Activated CD4-positive, alpha-beta memory T cell treated with anti-CD3 and anti-CD28 coated beads for 36 hours (primary cell): ENCODE measurements around the gene KCNQ4. TPM values are rescaled to one million over a fixed set of nuclear protein-coding genes. Genes with fewer than 3 reads are reported as not detected.

Experiments used
- CTCF ChIA-PET: fragments of 350-600 bp; sonication (Branson Sonifier 250); formaldehyde crosslinking; loops from one replicate; lab custom pipeline; 2021; ENCODE audit warnings: antibody characterized with exemption, inconsistent platforms; lab: Charles Lee
- POLR2A ChIA-PET: fragments of 350-600 bp; sonication (Branson Sonifier 250); formaldehyde crosslinking; loops from one replicate; lab custom pipeline; 2021; ENCODE audit warnings: antibody characterized with exemption; lab: Charles Lee
- DNase-seq: peaks from one replicate; pipeline ENCODE4 v3.0.0-alpha.2; 2020
- H3K27ac Mint-ChIP-seq: one replicate; pipeline ENCODE4 v1.8.0; 2021; ENCODE audit warnings: mixed read lengths
- H3K27me3 Mint-ChIP-seq: one replicate; pipeline ENCODE4 v1.8.0; 2021; ENCODE audit warnings: mixed read lengths
- H3K36me3 Mint-ChIP-seq: one replicate; pipeline ENCODE4 v1.8.0; 2021; ENCODE audit warnings: mixed read lengths
- H3K4me1 Mint-ChIP-seq: one replicate; pipeline ENCODE4 v1.8.0; 2021; ENCODE audit warnings: low read depth, mixed read lengths
- H3K4me3 Mint-ChIP-seq: one replicate; pipeline ENCODE4 v1.8.0; 2021; ENCODE audit warnings: mild to moderate bottlenecking, mixed read lengths
- H3K9me3 Mint-ChIP-seq: one replicate; pipeline ENCODE4 v1.8.0; 2021; ENCODE audit warnings: mixed read lengths
- intact Hi-C: fragments of 100-400 bp; cut with micrococcal nuclease; formaldehyde crosslinking; loops from one replicate; pipeline ENCODE4 v1.15.1; 2023
- total RNA-seq, 2 experiments: library from RNA; stranded (reverse); gene quantifications; one replicate each; pipeline ENCODE4 v1.2.3, GENCODE V29; 2021

KCNQ4 gene
- total RNA-seq, 2 experiments from 2014 or later: 0.45 to 0.53 TPM

DNA sequence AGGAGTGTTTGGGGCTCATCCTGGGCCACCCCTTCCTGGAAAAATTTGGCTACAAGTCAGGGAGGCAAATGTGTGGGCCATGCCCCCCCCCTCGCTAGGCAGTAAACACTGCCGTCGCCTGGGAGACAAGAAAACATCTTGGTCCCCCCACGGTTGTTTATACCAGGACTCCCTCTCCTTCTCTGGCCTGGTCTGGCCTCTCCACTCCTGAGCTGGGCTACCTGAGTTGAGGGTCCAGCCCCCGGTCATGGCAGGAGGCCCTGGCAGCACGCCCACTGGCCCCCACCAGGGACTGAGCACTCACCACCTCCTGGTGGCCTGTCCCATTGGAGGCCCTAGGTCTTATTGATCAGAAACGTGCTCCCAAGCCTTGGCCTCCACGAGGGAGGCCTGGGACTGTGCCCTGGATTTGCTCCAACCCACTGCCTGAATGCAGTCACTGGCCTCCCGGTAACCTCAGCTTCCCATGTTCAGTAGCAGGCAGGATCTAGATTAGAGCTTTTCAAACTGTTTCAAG lies 15.8 kb downstream of the KCNQ4 start:
- no peaks in the 10 kb centered on the region for H3K9me3 Mint-ChIP-seq
- intact Hi-C loops: no loop called here
- H3K4me1 Mint-ChIP-seq: peaks cover 38% of the 10 kb centered on the region
- no peak for DNase-seq
- H3K27ac Mint-ChIP-seq: no peak overlapping the region
- H3K36me3 Mint-ChIP-seq: no peaks in the 10 kb centered on the region
- ChIA-PET CTCF (interaction anchor here (1.3 to 1.7 kb wide), 2 partner anchors 25 to 149 kb away, joined by 3 to 9 read pairs; no protein-coding TSS in a partner anchor), POLR2A (no interaction called here)
- H3K27me3 Mint-ChIP-seq: no peaks in the 10 kb centered on the region
- H3K4me3 Mint-ChIP-seq: no peak overlapping the region

DNA sequence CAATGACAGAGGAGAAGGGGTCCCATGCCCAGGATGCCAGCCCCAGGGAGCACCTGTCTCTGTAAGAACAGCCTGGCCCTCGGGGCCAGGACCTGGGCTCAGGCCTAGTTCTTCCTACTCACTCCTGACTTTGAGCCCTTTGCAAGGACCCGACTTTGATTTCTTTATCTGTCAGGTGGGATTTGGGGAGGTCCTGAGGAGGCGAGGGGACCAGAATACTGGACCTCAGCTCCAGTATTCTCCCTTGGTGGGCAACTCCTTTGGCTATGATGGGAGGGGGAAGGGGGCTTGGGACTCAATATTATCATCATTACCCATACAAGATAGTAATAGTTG lies 18.1 kb downstream of the KCNQ4 start:
- H3K4me1 Mint-ChIP-seq: peaks cover 24% of the 10 kb centered on the region
- H3K9me3 Mint-ChIP-seq: no peaks in the 10 kb centered on the region
- H3K36me3 Mint-ChIP-seq: no peaks in the 10 kb centered on the region
- no peaks in the 10 kb centered on the region for H3K27me3 Mint-ChIP-seq
- no peak overlapping the region for H3K4me3 Mint-ChIP-seq
- H3K27ac Mint-ChIP-seq: no peak overlapping the region
- ChIA-PET POLR2A (no interaction called here), CTCF (interaction anchor here (1.4 kb wide), 1 partner anchor 28 kb away, joined by 8 read pairs; no protein-coding TSS in a partner anchor)
- DNase-seq: no peak
- intact Hi-C loops: loop anchor here (1.0 kb wide), 2 partner anchors 17 to 61 kb away; partner anchors contain the start of gene CITED4

- Mint-ChIP-seq H3K4me3 (peak overlapping the region; percentile 29), H3K4me1 (peaks cover 20% of the 10 kb centered on the region), H3K36me3 (no peaks in the 10 kb centered on the region), H3K27ac (peak overlapping the region; percentile 33), H3K27me3 (no peaks in the 10 kb centered on the region), H3K9me3 (no peaks in the 10 kb centered on the region)
- intact Hi-C loops: loop anchor here (1.0 kb wide), 2 partner anchors 16 to 60 kb away; partner anchors contain the start of gene CITED4
- ChIA-PET CTCF (interaction anchor here (1.4 kb wide), 1 partner anchor 28 kb away, joined by 8 read pairs; no protein-coding TSS in a partner anchor), POLR2A (no interaction called here)
- DNase-seq: peak; percentile 92
Measured at GRCh38 chr1:40802078-40802741, 18.6 kb downstream of the KCNQ4 start.

GRCh38 chr1:40802742-40803113 lies 19.1 kb downstream of the KCNQ4 start:
- H3K9me3 Mint-ChIP-seq: no peaks in the 10 kb centered on the region
- H3K27me3 Mint-ChIP-seq: no peaks in the 10 kb centered on the region
- intact Hi-C loops: loop anchor here (1.0 kb wide), 2 partner anchors 16 to 60 kb away; partner anchors contain the start of gene CITED4
- H3K27ac Mint-ChIP-seq: no peak overlapping the region
- ChIA-PET CTCF (interaction anchor here (0.7 to 1.7 kb wide), 2 partner anchors 28 to 47 kb away, joined by 3 to 4 read pairs; no protein-coding TSS in a partner anchor), POLR2A (no interaction called here)
- H3K36me3 Mint-ChIP-seq: no peaks in the 10 kb centered on the region
- peak overlapping the region; percentile 29 for H3K4me3 Mint-ChIP-seq
- DNase-seq: no peak
- H3K4me1 Mint-ChIP-seq: peaks cover 14% of the 10 kb centered on the region

GRCh38 chr1:40803447-40803846 lies 19.9 kb downstream of the KCNQ4 start:
- CTCF ChIA-PET: interaction anchor here (0.7 to 1.7 kb wide), 2 partner anchors 29 to 46 kb away, joined by 3 to 4 read pairs; no protein-coding TSS in a partner anchor
- Mint-ChIP-seq H3K4me1 (peaks cover 13% of the 10 kb centered on the region), H3K9me3 (no peaks in the 10 kb centered on the region), H3K4me3 (no peak overlapping the region), H3K27ac (no peak overlapping the region), H3K27me3 (no peaks in the 10 kb centered on the region), H3K36me3 (no peaks in the 10 kb centered on the region)
- DNase-seq: no peak
- intact Hi-C loops: no loop called here
- POLR2A ChIA-PET: no interaction called here

GRCh38 chr1:40803902-40804301 lies 20.3 kb downstream of the KCNQ4 start:
- intact Hi-C loops: no loop called here
- no peaks in the 10 kb centered on the region for H3K9me3 Mint-ChIP-seq
- POLR2A ChIA-PET: interaction anchor here (0.8 kb wide), 1 partner anchor 113 kb away, joined by 3 read pairs; the partner anchor contains the start of gene NFYC
- no peaks in the 10 kb centered on the region for H3K27me3 Mint-ChIP-seq
- H3K4me3 Mint-ChIP-seq: no peak overlapping the region
- no peak overlapping the region for H3K27ac Mint-ChIP-seq
- CTCF ChIA-PET: interaction anchor here (1.1 to 1.7 kb wide), 2 partner anchors 30 to 31 kb away, joined by 4 to 5 read pairs; no protein-coding TSS in a partner anchor
- H3K4me1 Mint-ChIP-seq: peaks cover 17% of the 10 kb centered on the region
- no peaks in the 10 kb centered on the region for H3K36me3 Mint-ChIP-seq
- DNase-seq: no peak

- ChIA-PET CTCF (no interaction called here), POLR2A (interaction anchor here (1.2 kb wide), 1 partner anchor 11 kb away, joined by 8 read pairs; no protein-coding TSS in a partner anchor)
- Mint-ChIP-seq H3K27ac (no peak overlapping the region), H3K4me1 (peaks cover 28% of the 10 kb centered on the region), H3K27me3 (no peaks in the 10 kb centered on the region), H3K9me3 (peaks cover 3% of the 10 kb centered on the region), H3K36me3 (no peaks in the 10 kb centered on the region), H3K4me3 (no peak overlapping the region)
- DNase-seq: no peak
- intact Hi-C loops: no loop called here
Measured at GRCh38 chr1:40806240-40806639, 22.7 kb downstream of the KCNQ4 start.

DNA sequence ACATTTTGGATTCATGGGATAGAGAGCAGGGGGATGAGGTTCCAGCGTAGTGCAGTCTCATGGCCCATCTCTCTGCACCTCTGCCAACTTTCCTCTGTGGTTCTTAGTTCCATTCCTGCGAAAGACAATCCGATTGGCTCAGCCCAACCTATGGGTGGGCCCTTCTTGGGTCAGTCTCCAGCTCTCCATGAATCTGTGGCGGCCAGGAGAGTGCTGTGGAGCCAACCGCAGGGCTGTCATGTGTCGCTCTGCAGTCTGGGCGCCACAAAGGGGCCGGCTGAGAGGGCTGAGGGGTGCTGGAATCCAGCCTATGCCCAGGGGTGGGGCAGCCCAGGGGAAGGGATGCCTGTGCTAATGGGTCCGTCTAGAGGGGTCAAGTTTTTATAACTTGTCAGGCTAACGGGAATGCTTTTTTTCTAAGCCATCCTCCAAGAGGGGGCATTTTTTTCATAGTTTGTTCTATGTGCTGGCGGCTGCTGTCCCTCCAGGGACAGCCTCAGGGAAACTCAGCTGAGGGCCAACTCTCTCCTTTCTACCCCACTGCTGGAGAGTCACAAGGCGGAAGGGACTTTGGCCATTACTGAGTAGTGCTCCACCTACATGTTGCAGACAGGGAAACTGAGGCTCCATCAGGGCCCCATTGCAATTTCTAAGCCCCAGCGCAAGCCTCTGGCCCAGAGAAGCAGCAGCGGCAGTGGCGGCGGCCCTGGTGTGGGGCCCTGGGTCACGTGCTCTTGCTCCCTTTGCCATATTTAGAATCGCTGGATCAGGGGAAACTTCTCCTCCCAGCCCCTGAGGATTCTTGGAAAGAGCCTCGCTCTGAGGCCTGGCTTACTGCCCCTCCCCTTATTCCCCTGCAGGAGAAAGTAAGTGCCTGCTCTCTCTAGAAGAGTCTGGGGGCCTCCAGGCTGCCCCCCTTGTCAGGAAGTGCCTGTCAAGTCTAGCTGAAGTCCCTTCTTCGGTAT lies 23.4 kb downstream of the KCNQ4 start:
- Mint-ChIP-seq H3K36me3 (no peaks in the 10 kb centered on the region), H3K27ac (no peak overlapping the region), H3K27me3 (no peaks in the 10 kb centered on the region), H3K4me1 (peaks cover 20% of the 10 kb centered on the region), H3K9me3 (peaks cover 3% of the 10 kb centered on the region), H3K4me3 (no peak overlapping the region)
- POLR2A ChIA-PET: no interaction called here
- DNase-seq: no peak
- intact Hi-C loops: no loop called here
- CTCF ChIA-PET: interaction anchor here (1.3 kb wide), 1 partner anchor 146 kb away, joined by 4 read pairs; no protein-coding TSS in a partner anchor

- intact Hi-C loops: no loop called here
- no peak for DNase-seq
- Mint-ChIP-seq H3K4me1 (peaks cover 19% of the 10 kb centered on the region), H3K9me3 (peaks cover 3% of the 10 kb centered on the region), H3K36me3 (no peaks in the 10 kb centered on the region), H3K27me3 (no peaks in the 10 kb centered on the region), H3K27ac (no peak overlapping the region), H3K4me3 (no peak overlapping the region)
- ChIA-PET POLR2A (no interaction called here), CTCF (interaction anchor here (1.3 kb wide), 2 partner anchors 34 to 145 kb away, joined by 4 to 5 read pairs; no protein-coding TSS in a partner anchor)
Measured at GRCh38 chr1:40808002-40808401, 24.4 kb downstream of the KCNQ4 start.

DNA sequence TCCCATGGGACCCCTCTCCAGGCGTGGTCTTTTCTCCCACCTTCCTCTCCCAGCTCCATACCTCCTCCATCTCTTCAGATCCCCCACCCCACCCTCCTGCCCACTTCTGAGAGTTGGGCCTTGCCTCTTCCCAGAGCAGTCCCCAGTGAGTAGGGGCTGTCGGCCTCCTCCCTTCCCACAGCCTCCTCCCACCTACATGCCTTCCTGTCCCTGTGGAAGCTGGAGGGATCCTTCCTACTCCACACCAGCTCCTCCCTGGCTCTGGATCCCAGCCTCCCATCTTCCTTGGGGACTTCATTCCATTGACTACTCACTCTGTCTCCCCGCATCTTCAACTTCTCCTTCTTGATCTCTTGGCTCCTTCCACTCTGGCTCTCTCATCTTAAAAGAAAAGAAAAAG lies 24.9 kb downstream of the KCNQ4 start:
- ChIA-PET POLR2A (no interaction called here), CTCF (interaction anchor here (1.3 kb wide), 2 partner anchors 34 to 144 kb away, joined by 4 to 5 read pairs; no protein-coding TSS in a partner anchor)
- H3K9me3 Mint-ChIP-seq: peaks cover 3% of the 10 kb centered on the region
- intact Hi-C loops: no loop called here
- H3K36me3 Mint-ChIP-seq: no peaks in the 10 kb centered on the region
- DNase-seq: no peak
- no peak overlapping the region for H3K27ac Mint-ChIP-seq
- no peak overlapping the region for H3K4me3 Mint-ChIP-seq
- H3K27me3 Mint-ChIP-seq: no peaks in the 10 kb centered on the region
- peaks cover 19% of the 10 kb centered on the region for H3K4me1 Mint-ChIP-seq

DNA sequence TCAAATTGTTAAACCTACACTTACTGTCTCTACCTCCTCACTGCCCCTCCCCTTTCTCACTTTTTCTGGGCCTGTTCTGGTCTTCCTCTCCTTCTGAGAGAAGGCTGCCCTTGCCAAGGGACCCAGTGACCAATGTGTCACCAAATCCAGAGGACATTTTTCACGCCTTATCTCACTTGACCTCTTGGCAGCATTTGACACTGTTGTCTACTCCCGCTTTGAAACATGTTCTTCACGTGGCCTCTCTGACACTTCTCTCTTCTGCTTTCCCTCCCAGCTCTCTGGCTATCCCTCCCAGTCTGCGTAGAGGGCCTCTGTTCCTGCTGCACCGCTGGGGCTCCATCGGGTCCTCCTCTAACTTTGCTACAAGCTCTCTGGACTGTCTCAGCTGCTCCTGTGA lies 25.3 kb downstream of the KCNQ4 start:
- H3K27me3 Mint-ChIP-seq: no peaks in the 10 kb centered on the region
- ChIA-PET POLR2A (no interaction called here), CTCF (interaction anchor here (0.6 to 1.3 kb wide), 3 partner anchors 35 to 175 kb away, joined by 3 to 5 read pairs (median 3); no protein-coding TSS in a partner anchor)
- H3K4me3 Mint-ChIP-seq: no peak overlapping the region
- peak overlapping the region; percentile 78 for H3K27ac Mint-ChIP-seq
- H3K36me3 Mint-ChIP-seq: no peaks in the 10 kb centered on the region
- intact Hi-C loops: no loop called here
- no peak for DNase-seq
- H3K9me3 Mint-ChIP-seq: peaks cover 3% of the 10 kb centered on the region
- peaks cover 19% of the 10 kb centered on the region for H3K4me1 Mint-ChIP-seq
